Ishikawa (cell line): ENCODE data around the gene ANKMY2.

Source experiments
- CREB1 ChIP-seq: IDR thresholded peaks from 2 replicates; pipeline ENCODE4 v1.6.1; 2012; ENCODE audit warnings: low read depth
- EP300 ChIP-seq: IDR thresholded peaks from 2 replicates; pipeline ENCODE4 v1.6.1; 2012; ENCODE audit warnings: borderline replicate concordance
- FOXM1 ChIP-seq: IDR thresholded peaks from 2 replicates; pipeline ENCODE4 v1.6.1; 2012; ENCODE audit warnings: low read depth, borderline replicate concordance
- NFIC ChIP-seq: IDR thresholded peaks from 2 replicates; pipeline ENCODE4 v1.6.1; 2012
- RAD21 ChIP-seq: IDR thresholded peaks from 2 replicates; pipeline ENCODE4 v1.6.1; 2012; ENCODE audit warnings: low read depth
- REST ChIP-seq: IDR thresholded peaks from 2 replicates; pipeline ENCODE4 v1.6.1; 2012; ENCODE audit warnings: low read depth, mild to moderate bottlenecking
- TAF1 ChIP-seq: IDR thresholded peaks from 2 replicates; pipeline ENCODE4 v1.6.1; 2012; ENCODE audit warnings: low read depth, mild to moderate bottlenecking
- TCF12 ChIP-seq: IDR thresholded peaks from 2 replicates; pipeline ENCODE4 v1.6.1; 2012; ENCODE audit warnings: low read depth
- YY1 ChIP-seq: IDR thresholded peaks from 2 replicates; pipeline ENCODE4 v1.6.1; 2012; ENCODE audit warnings: low read depth
- TF ChIP-seq, protein P1 (sequence below): IDR thresholded peaks from 2 replicates; pipeline ENCODE4 v1.6.1; 2012

DNA sequence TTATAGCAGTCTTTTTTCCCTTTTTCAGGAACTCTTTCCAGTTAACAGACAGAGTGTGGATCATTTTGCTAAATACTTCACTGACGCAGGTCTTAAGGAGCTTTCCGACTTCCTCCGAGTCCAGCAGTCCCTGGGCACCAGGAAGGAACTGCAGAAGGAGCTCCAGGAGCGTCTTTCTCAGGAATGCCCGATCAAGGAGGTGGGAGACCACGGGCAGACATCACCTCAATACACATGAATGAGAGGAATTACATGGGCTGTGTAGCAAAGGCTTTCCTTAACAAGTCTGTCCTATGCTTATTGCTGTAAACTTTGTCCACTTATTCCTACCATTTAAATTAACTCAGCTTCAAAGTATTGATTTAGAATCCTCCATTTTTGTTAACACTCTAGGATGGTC is 49.3 kb upstream of the ANKMY2 start:
- no peak for TF ChIP-seq REST
- no peak for TF ChIP-seq CREB1
- no peak for TF ChIP-seq RAD21
- TF ChIP-seq FOXM1: no peak
- no peak for TF ChIP-seq NFIC
- no peak for TF ChIP-seq EP300
- TF ChIP-seq TCF12: no peak
- TF ChIP-seq YY1: no peak
- TF ChIP-seq TAF1: no peak
- TF ChIP-seq, protein P1, sequence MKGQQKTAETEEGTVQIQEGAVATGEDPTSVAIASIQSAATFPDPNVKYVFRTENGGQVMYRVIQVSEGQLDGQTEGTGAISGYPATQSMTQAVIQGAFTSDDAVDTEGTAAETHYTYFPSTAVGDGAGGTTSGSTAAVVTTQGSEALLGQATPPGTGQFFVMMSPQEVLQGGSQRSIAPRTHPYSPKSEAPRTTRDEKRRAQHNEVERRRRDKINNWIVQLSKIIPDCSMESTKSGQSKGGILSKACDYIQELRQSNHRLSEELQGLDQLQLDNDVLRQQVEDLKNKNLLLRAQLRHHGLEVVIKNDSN: no peak
